Loucy (cell line): ENCODE results near the gene CDHR5.
A peak's percentile ranks its signal among the peaks of the same experiment; 100 is the strongest.
"Not testable (repeated sequence)": the region's sequence is repeated elsewhere in the genome, so short reads cannot be mapped to it uniquely, and the experiment has no call there.

Source experiments
- H2AFZ ChIP-seq: fragments of 200-600 bp; sonication (generic); 2 replicates; pipeline ENCODE4 v1.6.0; 2016; ENCODE audit warnings: antibody characterized with exemption, mild to moderate bottlenecking, low read length, moderate library complexity
- H3F3A ChIP-seq: fragments of 200-600 bp; 2 replicates; pipeline ENCODE4 v1.6.0; 2016; ENCODE audit warnings: antibody characterized with exemption, low read depth, mild to moderate bottlenecking
- H3K27me3 ChIP-seq: fragments of 200-600 bp; sonication (generic); 2 replicates; pipeline ENCODE4 v1.6.1; 2014; ENCODE audit warnings: low read length, mild to moderate bottlenecking; ENCODE audit not compliant: insufficient read depth, poor library complexity, severe bottlenecking
- H3K36me3 ChIP-seq: fragments of 200-600 bp; sonication (generic); 2 replicates; pipeline ENCODE4 v1.6.1; 2016; ENCODE audit warnings: low read length; ENCODE audit not compliant: insufficient read depth
- H3K4me1 ChIP-seq: fragments of 200-600 bp; sonication (generic); 2 replicates; pipeline ENCODE4 v1.5.1; 2014; ENCODE audit warnings: low read length, mild to moderate bottlenecking; ENCODE audit not compliant: insufficient read depth, poor library complexity, severe bottlenecking
- H3K4me2 ChIP-seq: fragments of 200-600 bp; sonication (generic); 2 replicates; pipeline ENCODE4 v1.6.0; 2014; ENCODE audit warnings: antibody characterized with exemption, low read length, low read depth, mild to moderate bottlenecking; ENCODE audit not compliant: poor library complexity, severe bottlenecking
- H3K4me3 ChIP-seq: fragments of 200-600 bp; sonication (generic); 2 replicates; pipeline ENCODE4 v1.5.1; 2014; ENCODE audit warnings: low read length, mild to moderate bottlenecking, mixed read lengths; ENCODE audit not compliant: poor library complexity, severe bottlenecking
- H3K79me2 ChIP-seq: fragments of 200-600 bp; sonication (generic); 2 replicates; pipeline ENCODE4 v1.6.1; 2014; ENCODE audit warnings: low read length; ENCODE audit not compliant: insufficient read depth
- H3K9ac ChIP-seq: fragments of 200-600 bp; sonication (generic); 2 replicates; pipeline ENCODE4 v1.6.0; 2014; ENCODE audit warnings: mild to moderate bottlenecking, low read depth, low read length, moderate library complexity; ENCODE audit not compliant: poor library complexity, severe bottlenecking
- H3K9me2 ChIP-seq: fragments of 200-600 bp; sonication (generic); replicated peaks from 2 replicates; pipeline ENCODE4 v1.6.1; 2016; ENCODE audit warnings: low read depth, low read length, mixed read lengths
- H3K9me3 ChIP-seq: fragments of 200-600 bp; sonication (generic); 2 replicates; pipeline ENCODE4 v1.6.1; 2014; ENCODE audit warnings: mild to moderate bottlenecking, antibody characterized with exemption, low read length, low read depth; ENCODE audit not compliant: insufficient read depth
- H4K20me1 ChIP-seq: fragments of 200-600 bp; sonication (generic); 2 replicates; pipeline ENCODE4 v1.6.0; 2014; ENCODE audit warnings: antibody characterized with exemption, low read length, mild to moderate bottlenecking; ENCODE audit not compliant: insufficient read depth, poor library complexity, severe bottlenecking
- EZH2phosphoT487 ChIP-seq: fragments of 200-600 bp; IDR thresholded peaks from 2 replicates; pipeline ENCODE4 v1.6.1; 2018; ENCODE audit warnings: antibody characterized with exemption, mild to moderate bottlenecking, moderate library complexity, borderline replicate concordance
- TF ChIP-seq, protein P1 (sequence below): fragments of 200-600 bp; sonication (generic); conservative IDR thresholded peaks from 2 replicates; pipeline ENCODE4 v1.5.1; 2014; ENCODE audit warnings: mild to moderate bottlenecking, antibody characterized with exemption, low read length

The CDHR5 gene

DNA sequence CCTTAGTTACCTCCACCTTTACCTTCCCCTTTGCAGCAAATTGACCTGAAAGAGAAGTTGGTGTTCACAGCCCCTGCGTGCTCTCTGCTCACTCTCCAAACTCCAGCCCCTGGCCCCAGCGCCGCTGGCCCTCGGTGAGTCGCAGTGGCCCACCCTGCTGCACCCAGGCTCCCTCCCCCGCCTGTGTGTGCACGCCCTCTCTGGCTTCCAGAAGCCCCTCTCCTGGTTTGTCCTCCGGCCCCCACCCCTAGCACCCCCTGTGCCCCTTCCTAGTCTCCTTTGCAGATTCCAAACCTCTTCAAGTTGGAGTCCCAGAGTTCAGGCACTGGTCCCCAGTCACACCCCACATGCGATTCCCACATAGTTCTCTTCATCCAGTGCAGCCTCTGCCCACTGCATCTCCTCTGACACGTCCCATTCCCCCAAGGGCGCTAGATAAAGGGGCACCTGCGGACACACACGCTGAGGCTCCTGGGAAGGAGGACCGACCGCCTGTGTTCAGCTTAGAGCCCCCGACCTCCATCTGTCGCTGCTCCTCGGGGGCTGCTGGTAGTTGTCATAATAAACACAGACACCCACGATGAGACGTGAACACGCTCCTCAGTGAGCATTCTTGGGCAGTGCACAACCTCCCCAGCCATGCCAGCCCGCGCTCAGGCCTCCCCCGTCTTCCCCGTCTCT is 50.0 kb downstream of the CDHR5 start:
- Histone ChIP-seq H4K20me1 (peaks cover 31% of the 10 kb centered on the region), H3F3A (no peaks in the 10 kb centered on the region), H3K9ac (no peak overlapping the region), H3K79me2 (peaks cover 32% of the 10 kb centered on the region), H3K4me3 (peak overlapping the region; percentile 79), H3K4me2 (peak overlapping the region; percentile 83), H3K27me3 (no peaks in the 10 kb centered on the region), H2AFZ (no peak overlapping the region), H3K36me3 (no peaks in the 10 kb centered on the region), H3K4me1 (peaks cover 30% of the 10 kb centered on the region), H3K9me2 (no peaks in the 10 kb centered on the region), H3K9me3 (no peaks in the 10 kb centered on the region)
- TF ChIP-seq EZH2phosphoT487: no peak
- TF ChIP-seq, protein P1, sequence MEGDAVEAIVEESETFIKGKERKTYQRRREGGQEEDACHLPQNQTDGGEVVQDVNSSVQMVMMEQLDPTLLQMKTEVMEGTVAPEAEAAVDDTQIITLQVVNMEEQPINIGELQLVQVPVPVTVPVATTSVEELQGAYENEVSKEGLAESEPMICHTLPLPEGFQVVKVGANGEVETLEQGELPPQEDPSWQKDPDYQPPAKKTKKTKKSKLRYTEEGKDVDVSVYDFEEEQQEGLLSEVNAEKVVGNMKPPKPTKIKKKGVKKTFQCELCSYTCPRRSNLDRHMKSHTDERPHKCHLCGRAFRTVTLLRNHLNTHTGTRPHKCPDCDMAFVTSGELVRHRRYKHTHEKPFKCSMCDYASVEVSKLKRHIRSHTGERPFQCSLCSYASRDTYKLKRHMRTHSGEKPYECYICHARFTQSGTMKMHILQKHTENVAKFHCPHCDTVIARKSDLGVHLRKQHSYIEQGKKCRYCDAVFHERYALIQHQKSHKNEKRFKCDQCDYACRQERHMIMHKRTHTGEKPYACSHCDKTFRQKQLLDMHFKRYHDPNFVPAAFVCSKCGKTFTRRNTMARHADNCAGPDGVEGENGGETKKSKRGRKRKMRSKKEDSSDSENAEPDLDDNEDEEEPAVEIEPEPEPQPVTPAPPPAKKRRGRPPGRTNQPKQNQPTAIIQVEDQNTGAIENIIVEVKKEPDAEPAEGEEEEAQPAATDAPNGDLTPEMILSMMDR: no peak

DNA sequence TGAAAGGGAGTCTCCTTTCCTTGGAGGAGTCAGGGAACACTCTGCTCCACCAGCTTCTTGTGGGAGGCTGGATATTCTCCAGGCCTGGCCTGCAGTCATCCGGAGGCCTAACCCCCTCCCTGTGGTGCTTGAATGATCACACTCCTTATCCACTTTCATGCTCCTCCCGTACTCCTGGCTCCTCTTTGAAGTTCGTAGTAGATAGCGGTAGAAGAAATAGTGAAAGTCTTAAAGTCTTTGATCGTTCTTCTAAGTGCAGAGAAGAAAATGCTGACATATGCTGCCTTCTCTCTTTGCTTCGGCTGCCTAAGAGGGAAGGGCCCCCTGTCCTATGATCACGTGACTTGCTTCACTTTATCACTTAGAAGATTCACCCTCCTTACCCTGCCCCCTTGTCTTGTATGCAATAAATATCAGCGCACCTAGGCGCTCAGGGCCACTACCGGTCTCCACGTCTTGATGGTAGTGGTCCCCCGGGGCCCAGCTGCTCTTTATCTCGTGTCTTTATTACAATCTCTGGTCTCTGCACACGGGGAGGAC is 50.7 kb downstream of the CDHR5 start:
- not testable (repeated sequence) for H3K4me3 ChIP-seq, H3K9me2 ChIP-seq, H3K9me3 ChIP-seq, H3F3A ChIP-seq, H3K36me3 ChIP-seq, H3K9ac ChIP-seq, H2AFZ ChIP-seq, H3K27me3 ChIP-seq
- Histone ChIP-seq H4K20me1 (peaks cover 24% of the 10 kb centered on the region), H3K4me2 (peak overlapping the region; percentile 83), H3K79me2 (peaks cover 31% of the 10 kb centered on the region), H3K4me1 (peaks cover 30% of the 10 kb centered on the region)

DNA sequence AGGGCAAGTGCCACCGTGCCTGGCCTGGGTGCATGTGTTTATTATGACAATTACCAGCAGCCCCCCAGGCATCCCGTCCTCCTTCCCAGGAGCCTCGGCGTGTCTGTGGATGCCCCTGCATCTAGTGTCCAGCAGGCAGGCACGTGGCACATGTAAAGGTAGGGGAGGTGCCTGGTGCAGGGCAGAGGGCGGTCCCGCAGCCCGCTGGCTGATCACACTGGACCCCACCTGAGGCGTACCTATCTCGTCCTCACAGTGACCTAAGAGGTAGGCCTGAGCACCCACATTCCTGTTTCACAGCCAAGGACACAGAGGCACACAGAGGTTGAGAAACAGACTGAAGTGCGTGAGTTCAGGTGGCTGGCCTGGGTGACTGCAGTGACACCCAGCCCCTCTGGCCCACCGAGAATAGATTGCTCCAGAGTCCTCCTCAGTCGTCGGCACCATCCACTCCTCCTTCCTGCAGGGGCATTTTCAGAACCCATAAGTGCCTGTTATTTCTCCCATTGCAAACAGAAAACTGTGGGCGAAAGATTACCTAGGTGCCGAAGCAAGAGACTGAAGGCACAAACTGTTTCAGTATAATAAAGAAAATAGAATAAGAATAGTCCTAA is 51.5 kb downstream of the CDHR5 start:
- no peak overlapping the region for H3K9ac ChIP-seq
- no peaks in the 10 kb centered on the region for H3K27me3 ChIP-seq
- no peaks in the 10 kb centered on the region for H3F3A ChIP-seq
- H3K9me2 ChIP-seq: no peaks in the 10 kb centered on the region
- no peaks in the 10 kb centered on the region for H3K9me3 ChIP-seq
- peaks cover 24% of the 10 kb centered on the region for H3K79me2 ChIP-seq
- H3K36me3 ChIP-seq: no peaks in the 10 kb centered on the region
- TF ChIP-seq, protein P1: no peak
- no peak for TF ChIP-seq EZH2phosphoT487
- H3K4me3 ChIP-seq: no peak overlapping the region
- peaks cover 16% of the 10 kb centered on the region for H4K20me1 ChIP-seq
- peaks cover 25% of the 10 kb centered on the region for H3K4me1 ChIP-seq
- no peak overlapping the region for H2AFZ ChIP-seq
- H3K4me2 ChIP-seq: no peak overlapping the region
